Caco-2 (cell line): ENCODE data around the gene LDLRAD4. TPM values are rescaled to one million over a fixed set of nuclear protein-coding genes. Genes with fewer than 3 reads are reported as not detected.

Experiments
- BruUV-seq: library from RNA; stranded (reverse); fragments of 400-500 nt; replicated peaks from 2 replicates; lab custom pipeline; 2021; lab: Mats Ljungman, UMichigan
- CTCF ChIA-PET: fragments of 300-600 bp; sonication (Branson Sonifier 250); formaldehyde crosslinking; loops from one replicate; lab custom pipeline; 2022; ENCODE audit warnings: antibody characterized with exemption; lab: Charles Lee
- POLR2A ChIA-PET: fragments of 300-600 bp; sonication (Branson Sonifier 250); formaldehyde crosslinking; loops from one replicate; lab custom pipeline; 2022; ENCODE audit warnings: antibody characterized with exemption; lab: Charles Lee
- DNase-seq, 2 experiments: peaks; one replicate each; pipeline versions ENCODE4 v3.0.0 to v3.0.0-alpha.2; 2020 to 2022
- H3K27me3 ChIP-seq: replicated peaks from 2 replicates; pipeline ENCODE4 v1.6.0; 2011; ENCODE audit warnings: low read length; ENCODE audit not compliant: control insufficient read depth, insufficient read depth
- H3K36me3 ChIP-seq: 2 replicates; pipeline ENCODE4 v1.5.1; 2011; ENCODE audit warnings: low read length; ENCODE audit not compliant: control insufficient read depth, insufficient read depth
- H3K4me1 ChIP-seq: fragments of 250-450 bp; sonication (Bioruptor Pico); 2 replicates; pipeline ENCODE4 v1.5.1; 2020; ENCODE audit warnings: mild to moderate bottlenecking
- H3K4me3 ChIP-seq: 2 replicates; pipeline ENCODE4 v1.5.1; 2011; ENCODE audit warnings: low read depth, mild to moderate bottlenecking, control low read depth, low read length
- H3K9me3 ChIP-seq: fragments of 250-450 bp; sonication (Bioruptor Pico); 2 replicates; pipeline ENCODE4 v1.5.1; 2020; ENCODE audit warnings: mild to moderate bottlenecking, moderate library complexity
- H3K27ac Mint-ChIP-seq: one replicate; pipeline ENCODE4 v1.8.0; 2022; ENCODE audit warnings: mixed read lengths; ENCODE audit not compliant: unreplicated experiment
- H3K27me3 Mint-ChIP-seq: one replicate; pipeline ENCODE4 v1.8.0; 2022; ENCODE audit warnings: mixed read lengths; ENCODE audit not compliant: insufficient read depth, unreplicated experiment
- H3K36me3 Mint-ChIP-seq: one replicate; pipeline ENCODE4 v1.8.0; 2022; ENCODE audit warnings: mild to moderate bottlenecking, mixed read lengths; ENCODE audit not compliant: insufficient read depth, unreplicated experiment
- H3K4me1 Mint-ChIP-seq: one replicate; pipeline ENCODE4 v1.8.0; 2022; ENCODE audit warnings: low read depth, mixed read lengths; ENCODE audit not compliant: unreplicated experiment
- H3K4me3 Mint-ChIP-seq: one replicate; pipeline ENCODE4 v1.8.0; 2022; ENCODE audit warnings: mild to moderate bottlenecking, moderate library complexity, mixed read lengths; ENCODE audit not compliant: unreplicated experiment
- H3K9me3 Mint-ChIP-seq: one replicate; pipeline ENCODE4 v1.8.0; 2022; ENCODE audit warnings: mixed read lengths; ENCODE audit not compliant: unreplicated experiment
- intact Hi-C: fragments of 100-400 bp; cut with micrococcal nuclease; formaldehyde crosslinking; loops from one replicate; pipeline ENCODE4 v1.10.0; 2022; ENCODE audit not compliant: unreplicated experiment
- total RNA-seq: library from RNA; stranded (reverse); gene quantifications from 2 replicates; pipeline ENCODE4 v1.2.3, GENCODE V29; 2022
- TF ChIP-seq, protein P1 (sequence below), 2 experiments: fragments of 200-600 bp in 1 of 2; IDR thresholded peaks; 1 replicate in 1 of 2; 2 replicates in 1 of 2; pipeline versions ENCODE4 v1.5.1 to v1.8.0; 2011 to 2022; ENCODE audit warnings: antibody characterized with exemption in 1 of 2, control low read depth in 1 of 2, inconsistent platforms in 1 of 2, low read depth in 1 of 2, low read length in 1 of 2, mild to moderate bottlenecking in 1 of 2, moderate library complexity in 1 of 2; ENCODE audit not compliant: insufficient read depth in 1 of 2, severe bottlenecking in 1 of 2, unreplicated experiment in 1 of 2

The LDLRAD4 gene
- total RNA-seq, 1 experiment from 2014 or later, result 1.2 TPM

DNA sequence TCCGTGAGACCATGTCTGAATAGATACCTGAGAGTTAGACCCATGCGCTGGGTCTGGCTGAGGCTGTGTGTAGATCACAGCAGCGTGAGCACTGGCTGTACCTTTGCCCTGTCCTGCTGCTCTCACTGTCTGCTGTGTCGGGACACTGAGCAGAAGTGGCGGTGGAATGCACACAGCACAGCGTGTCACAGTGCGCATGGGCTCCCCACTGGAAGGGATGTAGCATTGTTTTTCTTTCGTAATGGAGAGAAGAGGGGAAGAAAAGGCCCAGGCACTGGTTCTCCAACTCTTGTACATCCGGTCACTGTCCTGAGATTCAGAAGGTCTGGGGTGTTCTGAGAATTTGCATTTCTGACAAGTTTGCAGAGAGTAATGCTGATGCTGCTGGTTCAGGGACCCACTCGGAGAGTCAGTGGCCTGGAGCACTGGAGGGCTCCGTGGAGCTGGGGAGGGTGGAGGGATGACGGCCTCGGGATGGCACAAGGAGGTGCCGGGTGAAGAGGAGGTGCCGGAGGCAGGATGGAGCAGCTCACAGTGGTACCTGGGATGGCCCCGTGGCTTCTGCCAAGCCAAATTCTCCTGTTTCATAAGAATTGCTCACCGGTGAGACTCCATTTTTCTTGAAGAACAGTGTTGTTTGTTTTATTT lies 252.8 kb downstream of the LDLRAD4 start:
- no peak overlapping the region for H3K27ac Mint-ChIP-seq
- POLR2A ChIA-PET, result no interaction called here
- no peaks in the 10 kb centered on the region for H3K4me1 ChIP-seq

GRCh38 chr18:13471971-13472628 lies 253.5 kb downstream of the LDLRAD4 start:
- Mint-ChIP-seq H3K27ac (no peak overlapping the region), H3K9me3 (no peaks in the 10 kb centered on the region), H3K4me1 (no peaks in the 10 kb centered on the region), H3K27me3 (peaks cover 6% of the 10 kb centered on the region), H3K36me3 (no peaks in the 10 kb centered on the region), H3K4me3 (no peak overlapping the region)
- no peak overlapping the region for H3K4me3 ChIP-seq
- no peaks in the 10 kb centered on the region for H3K9me3 ChIP-seq
- POLR2A ChIA-PET, result no interaction called here
- no peaks in the 10 kb centered on the region for H3K4me1 ChIP-seq
- DNase-seq, result no peak
- no TSS peak for BruUV-seq
- 0 out of 2 replicates have a peak, but pooled peaks cover 1% of the 10 kb centered on the region for H3K27me3 ChIP-seq
- TF ChIP-seq, protein P1, sequence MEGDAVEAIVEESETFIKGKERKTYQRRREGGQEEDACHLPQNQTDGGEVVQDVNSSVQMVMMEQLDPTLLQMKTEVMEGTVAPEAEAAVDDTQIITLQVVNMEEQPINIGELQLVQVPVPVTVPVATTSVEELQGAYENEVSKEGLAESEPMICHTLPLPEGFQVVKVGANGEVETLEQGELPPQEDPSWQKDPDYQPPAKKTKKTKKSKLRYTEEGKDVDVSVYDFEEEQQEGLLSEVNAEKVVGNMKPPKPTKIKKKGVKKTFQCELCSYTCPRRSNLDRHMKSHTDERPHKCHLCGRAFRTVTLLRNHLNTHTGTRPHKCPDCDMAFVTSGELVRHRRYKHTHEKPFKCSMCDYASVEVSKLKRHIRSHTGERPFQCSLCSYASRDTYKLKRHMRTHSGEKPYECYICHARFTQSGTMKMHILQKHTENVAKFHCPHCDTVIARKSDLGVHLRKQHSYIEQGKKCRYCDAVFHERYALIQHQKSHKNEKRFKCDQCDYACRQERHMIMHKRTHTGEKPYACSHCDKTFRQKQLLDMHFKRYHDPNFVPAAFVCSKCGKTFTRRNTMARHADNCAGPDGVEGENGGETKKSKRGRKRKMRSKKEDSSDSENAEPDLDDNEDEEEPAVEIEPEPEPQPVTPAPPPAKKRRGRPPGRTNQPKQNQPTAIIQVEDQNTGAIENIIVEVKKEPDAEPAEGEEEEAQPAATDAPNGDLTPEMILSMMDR (IDR thresholded peaks at IDR 0.05; ENCODE audit: insufficient read depth in 1 of 2, low read depth in 1 of 2, low read length in 1 of 2, severe bottlenecking in 1 of 2, unreplicated experiment in 1 of 2), result no peak
- no peaks in the 10 kb centered on the region for H3K36me3 ChIP-seq
- intact Hi-C loops, result no loop called here
- CTCF ChIA-PET, result no interaction called here

More for the DNA sequence above, 252.8 kb downstream of the LDLRAD4 start:
- Histone ChIP-seq H3K9me3 (no peaks in the 10 kb centered on the region), H3K27me3 (0 out of 2 replicates have a peak, but pooled peaks cover 1% of the 10 kb centered on the region), H3K4me3 (no peak overlapping the region), H3K36me3 (no peaks in the 10 kb centered on the region)
- CTCF ChIA-PET, result no interaction called here
- H3K9me3 Mint-ChIP-seq, result no peaks in the 10 kb centered on the region
- no peak overlapping the region for H3K4me3 Mint-ChIP-seq
- no peaks in the 10 kb centered on the region for H3K36me3 Mint-ChIP-seq
- no TSS peak for BruUV-seq
- TF ChIP-seq, protein P1 (IDR thresholded peaks at IDR 0.05; ENCODE audit: insufficient read depth in 1 of 2, low read depth in 1 of 2, low read length in 1 of 2, severe bottlenecking in 1 of 2, unreplicated experiment in 1 of 2), result no peak
- no peak for DNase-seq
- intact Hi-C loops, result no loop called here
- H3K27me3 Mint-ChIP-seq, result peaks cover 6% of the 10 kb centered on the region
- no peaks in the 10 kb centered on the region for H3K4me1 Mint-ChIP-seq

- intact Hi-C loops, result no loop called here
- Histone ChIP-seq H3K27me3 (0 out of 2 replicates have a peak, but pooled peaks cover 1% of the 10 kb centered on the region), H3K4me3 (no peak overlapping the region), H3K4me1 (no peaks in the 10 kb centered on the region), H3K36me3 (no peaks in the 10 kb centered on the region), H3K9me3 (no peaks in the 10 kb centered on the region)
- no peaks in the 10 kb centered on the region for H3K9me3 Mint-ChIP-seq
- TF ChIP-seq, protein P1 (IDR thresholded peaks at IDR 0.05; ENCODE audit: insufficient read depth in 1 of 2, low read depth in 1 of 2, low read length in 1 of 2, severe bottlenecking in 1 of 2, unreplicated experiment in 1 of 2), result no peak
- H3K4me3 Mint-ChIP-seq, result no peak overlapping the region
- H3K4me1 Mint-ChIP-seq, result no peaks in the 10 kb centered on the region
- ChIA-PET CTCF (no interaction called here), POLR2A (no interaction called here)
- peaks cover 10% of the 10 kb centered on the region for H3K27me3 Mint-ChIP-seq
- no peak overlapping the region for H3K27ac Mint-ChIP-seq
- no peak for DNase-seq
- H3K36me3 Mint-ChIP-seq, result no peaks in the 10 kb centered on the region
- no TSS peak for BruUV-seq
These were observed 255.2 kb downstream of the LDLRAD4 start for GRCh38 chr18:13473751-13474150.
